Peyer's patch (tissue), 4 donors: ENCODE results near the gene DSTYK.

Source experiments
- CTCF ChIP-seq, 6 experiments: fragments of 450-650 bp in 4 of 6; fragments of 200-600 bp in 2 of 6; sonication (generic) in 1 of 6; IDR thresholded peaks; one replicate each; pipeline ENCODE4 v1.5.1; 2017 to 2019; ENCODE audit warnings: antibody characterized with exemption in 6 of 6, mild to moderate bottlenecking in 3 of 6, moderate library complexity in 1 of 6
- POLR2A ChIP-seq, 2 donors: fragments of 450-650 bp; IDR thresholded peaks; one replicate each; pipeline ENCODE4 v1.5.1; 2017; ENCODE audit warnings: antibody characterized with exemption in 2 of 2, mild to moderate bottlenecking in 2 of 2, moderate library complexity in 2 of 2

GRCh38 chr1:205249651-205250050 lies 38.1 kb upstream of the DSTYK start:
- TF ChIP-seq CTCF (IDR thresholded peaks at IDR 0.05) (no peak), POLR2A (IDR thresholded peaks at IDR 0.05) (no peak)
